Panc1 (cell line): Measurements from ENCODE around the gene FAS. TPM values are rescaled to one million over a fixed set of nuclear protein-coding genes. Genes with fewer than 3 reads are reported as not detected.

Experiments
- ATAC-seq: fragments of 200-7000 bp; cut with Tn5 transposase; 2 replicates; pipeline ENCODE4 v1.9.1; 2020; ENCODE audit warnings: mild to moderate bottlenecking, moderate library complexity
- BruUV-seq: library from RNA; stranded (reverse); fragments of 400-500 nt; replicated peaks from 2 replicates; lab custom pipeline; 2021; lab: Mats Ljungman, UMichigan
- CTCF ChIA-PET: fragments of 300-600 bp; sonication (Branson Sonifier 250); formaldehyde crosslinking; loops from one replicate; lab custom pipeline; 2022; ENCODE audit warnings: antibody characterized with exemption; lab: Charles Lee
- POLR2A ChIA-PET: fragments of 300-600 bp; sonication (Branson Sonifier 250); formaldehyde crosslinking; loops from one replicate; lab custom pipeline; 2022; ENCODE audit warnings: antibody characterized with exemption; lab: Charles Lee
- DNase-seq: peaks from one replicate; pipeline ENCODE4 v3.0.0-alpha.2; 2010; ENCODE audit warnings: low read depth, low spot score
- H3K27ac ChIP-seq: 2 replicates; pipeline ENCODE4 v1.5.1; 2011; ENCODE audit warnings: mild to moderate bottlenecking, low read length, inconsistent platforms
- H3K27me3 ChIP-seq: fragments of 200-500 bp; sonication (Bioruptor generic); 2 replicates; pipeline ENCODE4 v1.6.0; 2014; ENCODE audit warnings: low read length, inconsistent platforms; ENCODE audit not compliant: control insufficient read depth, insufficient read depth
- H3K36me3 ChIP-seq: fragments of 200-500 bp; sonication (Bioruptor generic); 2 replicates; pipeline ENCODE4 v1.5.1; 2014; ENCODE audit warnings: inconsistent platforms, mild to moderate bottlenecking, low read length, moderate library complexity; ENCODE audit not compliant: control insufficient read depth, insufficient read depth
- H3K4me1 ChIP-seq: 2 replicates; pipeline ENCODE4 v1.5.1; 2011; ENCODE audit warnings: inconsistent platforms, mild to moderate bottlenecking, low read length, moderate library complexity; ENCODE audit not compliant: control insufficient read depth, insufficient read depth
- H3K4me3 ChIP-seq, 2 experiments: 2 replicates each; pipeline ENCODE4 v1.5.1; 2011 to 2012; ENCODE audit warnings: low read depth in 2 of 2, low read length in 2 of 2, mild to moderate bottlenecking in 2 of 2, inconsistent platforms in 1 of 2, moderate library complexity in 1 of 2
- H3K9me3 ChIP-seq: fragments of 200-500 bp; sonication (Bioruptor generic); 2 replicates; pipeline ENCODE4 v1.5.1; 2014; ENCODE audit warnings: low read depth, mild to moderate bottlenecking, inconsistent platforms, low read length, moderate library complexity; ENCODE audit not compliant: control insufficient read depth, insufficient read depth
- CTCF ChIP-seq: fragments of 450-650 bp; IDR thresholded peaks from 2 replicates; pipeline ENCODE4 v1.5.1; 2017; ENCODE audit warnings: mild to moderate bottlenecking
- POLR2AphosphoS5 ChIP-seq: IDR thresholded peaks from 2 replicates; pipeline ENCODE4 v1.6.1; 2012; ENCODE audit warnings: mild to moderate bottlenecking, low read depth, low read length, moderate library complexity
- REST ChIP-seq, 2 experiments: IDR thresholded peaks; 2 replicates each; pipeline ENCODE4 v1.6.1; 2011 to 2012; ENCODE audit warnings: low read depth in 2 of 2, control low read depth in 1 of 2, low read length in 1 of 2, mild to moderate bottlenecking in 1 of 2, moderate library complexity in 1 of 2; ENCODE audit not compliant: insufficient read depth in 1 of 2
- SIN3A ChIP-seq: IDR thresholded peaks from 2 replicates; pipeline ENCODE4 v1.6.1; 2012; ENCODE audit warnings: low read depth, mild to moderate bottlenecking, low read length, moderate library complexity, borderline replicate concordance; ENCODE audit not compliant: insufficient read depth
- TCF7L2 ChIP-seq: IDR thresholded peaks from 2 replicates; pipeline ENCODE4 v1.6.1; 2011; ENCODE audit warnings: mild to moderate bottlenecking, low read depth, low read length, inconsistent platforms
- in situ Hi-C: cut with HindIII; loops from 2 replicates; pipeline ENCODE4 v1.10.0; 2016; ENCODE audit warnings: low sequenced_read_pairs, low pct_unique_long_range_greater_than_20kb
- intact Hi-C: fragments of 100-400 bp; cut with micrococcal nuclease; formaldehyde crosslinking; loops from one replicate; pipeline ENCODE4 v1.10.0; 2022; ENCODE audit not compliant: unreplicated experiment
- total RNA-seq: library from RNA; stranded (reverse); gene quantifications from one replicate; pipeline ENCODE4 v1.2.1, GENCODE V29; 2021; ENCODE audit not compliant: unreplicated experiment

The FAS gene
- total RNA-seq, 1 experiment from 2014 or later = 8.1 TPM

- no peak overlapping the region for H3K4me3 ChIP-seq
- H3K27me3 ChIP-seq = no peaks in the 10 kb centered on the region
- ChIA-PET CTCF (no interaction called here), POLR2A (no interaction called here)
- ATAC-seq (no peak), DNase-seq (no peak)
- peaks cover 6% of the 10 kb centered on the region; the same call in 1 of the 2 replicates for H3K4me1 ChIP-seq
- in situ Hi-C loops = no loop called here
- BruUV-seq = no TSS peak
- no peak overlapping the region for H3K27ac ChIP-seq
- intact Hi-C loops = loop anchor here (1.0 to 5.0 kb wide), 2 partner anchors 82 to 183 kb away; no protein-coding TSS in a partner anchor
- H3K36me3 ChIP-seq = no peaks in the 10 kb centered on the region
- H3K9me3 ChIP-seq = no peaks in the 10 kb centered on the region
- TF ChIP-seq TCF7L2 = no peak
Measured at GRCh38 chr10:89030791-89031190, 40.2 kb downstream of the FAS start.

GRCh38 chr10:89032141-89032891 lies 41.7 kb downstream of the FAS start:
- ChIA-PET CTCF (no interaction called here), POLR2A (no interaction called here)
- no TSS peak for BruUV-seq
- no peaks in the 10 kb centered on the region for H3K27me3 ChIP-seq
- intact Hi-C loops (loop anchor here (5.0 kb wide), 1 partner anchor 80 kb away; no protein-coding TSS in a partner anchor), in situ Hi-C loops (no loop called here)
- DNase-seq (peak; percentile 42), ATAC-seq (peak; percentile 92)
- no peaks in the 10 kb centered on the region for H3K36me3 ChIP-seq
- TF ChIP-seq TCF7L2 (no peak), REST (IDR thresholded peaks at IDR 0.05; ENCODE audit: insufficient read depth in 1 of 2, low read depth in 2 of 2, low read length in 1 of 2) (no peak), CTCF (no peak), SIN3A (no peak), POLR2AphosphoS5 (no peak)
- H3K4me1 ChIP-seq = peaks cover 6% of the 10 kb centered on the region; the same call in 1 of the 2 replicates
- no peak overlapping the region for H3K27ac ChIP-seq
- peak overlapping the region in 1 of 2 experiments; percentile 9; a peak in 1 of 4 replicates for H3K4me3 ChIP-seq
- H3K9me3 ChIP-seq = no peaks in the 10 kb centered on the region

GRCh38 chr10:89035461-89035860 lies 44.9 kb downstream of the FAS start:
- Histone ChIP-seq H3K36me3 (no peaks in the 10 kb centered on the region), H3K27ac (no peak overlapping the region), H3K4me3 (no peak overlapping the region), H3K4me1 (peaks cover 6% of the 10 kb centered on the region; the same call in 1 of the 2 replicates), H3K9me3 (no peaks in the 10 kb centered on the region), H3K27me3 (no peaks in the 10 kb centered on the region)
- CTCF ChIA-PET = no interaction called here
- POLR2A ChIA-PET = no interaction called here
- in situ Hi-C loops = no loop called here
- TF ChIP-seq CTCF (no peak), POLR2AphosphoS5 (no peak), SIN3A (no peak), TCF7L2 (no peak)
- no peak for DNase-seq
- BruUV-seq = no TSS peak
- no peak for ATAC-seq
- intact Hi-C loops = no loop called here
